Left lung (tissue), 10 donors: ENCODE results near the gene DLX3. TPM values are rescaled to one million over a fixed set of nuclear protein-coding genes. Genes with fewer than 3 reads are reported as not detected.
A peak's percentile ranks its signal among the peaks of the same experiment; 100 is the strongest.

Experiments used
- ATAC-seq: fragments of 200-7000 bp; cut with Tn5 transposase; one replicate; pipeline ENCODE4 v1.9.1; 2020; ENCODE audit warnings: moderate library complexity
- DNase-seq, 4 donors: peaks; one replicate each; pipeline ENCODE4 v3.0.0-alpha.2; 2013 to 2020
- H3K27ac ChIP-seq, 2 donors: fragments of 200-600 bp; sonication (generic) in 1 of 2; one replicate each; pipeline versions ENCODE4 v1.5.0 to v1.8.0; 2020 to 2021
- H3K27me3 ChIP-seq, 2 donors: fragments of 200-600 bp; sonication (generic) in 1 of 2; one replicate each; pipeline versions ENCODE4 v1.5.0 to v1.8.0; 2020 to 2021
- H3K36me3 ChIP-seq, 2 donors: fragments of 200-600 bp; sonication (generic) in 1 of 2; one replicate each; pipeline versions ENCODE4 v1.5.0 to v1.8.0; 2020 to 2021
- H3K4me1 ChIP-seq, 2 donors: fragments of 200-600 bp; one replicate each; pipeline ENCODE4 v1.8.0; 2021
- H3K4me3 ChIP-seq, 2 donors: fragments of 200-600 bp; sonication (generic) in 1 of 2; one replicate each; pipeline versions ENCODE4 v1.5.0 to v1.8.0; 2020 to 2021; ENCODE audit warnings: mild to moderate bottlenecking in 1 of 2
- H3K9me3 ChIP-seq, 2 donors: fragments of 200-600 bp; sonication (generic) in 1 of 2; one replicate each; pipeline versions ENCODE4 v1.5.0 to v1.8.0; 2020 to 2021
- CTCF ChIP-seq, 2 donors: fragments of 200-600 bp; sonication (generic) in 1 of 2; IDR thresholded peaks; one replicate each; pipeline versions ENCODE4 v1.5.0 to v1.8.0; 2021; ENCODE audit warnings: antibody characterized with exemption in 2 of 2
- intact Hi-C, 2 donors: fragments of 100-400 bp; cut with DNase I; formaldehyde crosslinking; loops; one replicate each; pipeline versions ENCODE4 v1.11.2 to v1.14.2; 2022
- polyA plus RNA-seq, 6 donors: library from polyadenylated mRNA; unstranded; fragments of 120-200 nt; gene quantifications; one replicate each; pipeline ENCODE4 v1.2.1, GENCODE V29; 2013; ENCODE audit not compliant: insufficient read length in 6 of 6
- total RNA-seq, 2 donors: library from RNA; stranded (reverse); fragmentation: NEBNext Ultra II Directional; extraction: Animal tissue kit (Norgen Biotek cat#: 25700); gene quantifications; one replicate each; pipeline ENCODE4 v1.2.1, GENCODE V29; 2021
- donor health status: DM: no; HTN: yes; CAD: no.
- donor health status: DM: no; HTN: no; CAD: no.

Gene DLX3
- total and polyA plus RNA-seq, 8 donors, result 0.52 to 2.2 (median 1.3) TPM

DNA sequence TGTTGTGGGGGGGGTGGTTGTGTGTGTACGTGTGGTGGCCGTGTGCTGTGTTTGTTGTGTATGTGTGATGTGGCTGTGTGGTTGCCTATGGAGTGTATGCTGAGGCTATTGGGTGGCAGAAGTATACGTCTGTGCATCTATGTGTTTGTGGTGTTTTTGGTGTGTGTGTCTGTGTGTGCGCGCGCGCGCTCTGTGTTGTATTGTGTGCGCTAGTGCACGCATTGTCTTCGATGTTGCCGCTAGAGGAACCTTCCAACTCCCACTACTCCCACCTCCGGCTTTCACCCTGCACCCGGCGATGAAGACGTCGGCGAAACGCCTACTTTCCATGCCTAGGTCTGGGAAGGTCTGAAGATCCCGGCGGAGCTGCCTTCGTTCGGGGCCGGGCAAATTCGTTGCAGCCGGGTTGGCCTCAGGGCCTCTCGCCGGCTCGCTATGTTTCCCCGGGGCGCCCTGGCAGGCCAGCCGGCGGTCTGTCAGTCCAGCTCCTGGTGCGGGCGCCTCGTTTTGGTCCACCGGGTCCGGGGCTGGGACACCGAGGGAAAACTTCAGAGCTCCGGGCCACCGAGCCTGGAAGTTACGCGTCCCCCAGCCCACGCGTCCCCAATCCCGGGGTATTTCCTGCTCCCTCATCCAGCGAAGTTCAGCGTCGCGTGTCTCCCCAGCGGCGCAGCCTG, 31.3 kb downstream of the DLX3 start:
- ATAC-seq, result no peak
- DNase-seq, result peak in 1 of 4 donors; percentile 34

DNA sequence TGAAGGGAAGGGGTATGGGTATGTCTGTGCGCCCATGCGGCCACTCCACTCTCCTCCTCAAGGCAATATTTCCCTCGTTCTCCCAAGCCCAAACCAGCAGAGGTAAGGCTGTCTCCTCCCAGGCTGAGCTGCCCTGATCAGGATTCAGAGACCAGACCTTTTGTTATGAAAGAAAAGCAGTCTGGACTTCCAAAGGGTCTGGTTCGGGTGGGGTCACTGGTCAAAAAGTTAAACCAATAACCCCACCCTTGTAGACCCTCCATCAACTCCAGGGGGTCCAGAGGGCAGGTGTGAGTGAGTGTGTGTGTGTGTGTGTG, 31.8 kb downstream of the DLX3 start:
- Histone ChIP-seq H3K9me3 (no peaks in the 10 kb centered on the region), H3K36me3 (no peaks in the 10 kb centered on the region), H3K27ac (no peak overlapping the region), H3K27me3 (peaks cover 67 to 89% of the 10 kb centered on the region in 2 donors), H3K4me1 (peaks cover 0 to 26% of the 10 kb centered on the region in 2 donors), H3K4me3 (no peak overlapping the region)
- no peak for ATAC-seq
- no peak for TF ChIP-seq CTCF (IDR thresholded peaks at IDR 0.05)
- no peak for DNase-seq
- intact Hi-C loops, result no loop called here

More for the DNA sequence above, 31.3 kb downstream of the DLX3 start:
- intact Hi-C loops, result no loop called here
- TF ChIP-seq CTCF (IDR thresholded peaks at IDR 0.05), result no peak
- Histone ChIP-seq H3K4me3 (no peak overlapping the region), H3K9me3 (no peaks in the 10 kb centered on the region), H3K36me3 (no peaks in the 10 kb centered on the region), H3K4me1 (peaks cover 1 to 31% of the 10 kb centered on the region in 2 donors), H3K27ac (no peak overlapping the region), H3K27me3 (peaks cover 71 to 94% of the 10 kb centered on the region in 2 donors)

DNA sequence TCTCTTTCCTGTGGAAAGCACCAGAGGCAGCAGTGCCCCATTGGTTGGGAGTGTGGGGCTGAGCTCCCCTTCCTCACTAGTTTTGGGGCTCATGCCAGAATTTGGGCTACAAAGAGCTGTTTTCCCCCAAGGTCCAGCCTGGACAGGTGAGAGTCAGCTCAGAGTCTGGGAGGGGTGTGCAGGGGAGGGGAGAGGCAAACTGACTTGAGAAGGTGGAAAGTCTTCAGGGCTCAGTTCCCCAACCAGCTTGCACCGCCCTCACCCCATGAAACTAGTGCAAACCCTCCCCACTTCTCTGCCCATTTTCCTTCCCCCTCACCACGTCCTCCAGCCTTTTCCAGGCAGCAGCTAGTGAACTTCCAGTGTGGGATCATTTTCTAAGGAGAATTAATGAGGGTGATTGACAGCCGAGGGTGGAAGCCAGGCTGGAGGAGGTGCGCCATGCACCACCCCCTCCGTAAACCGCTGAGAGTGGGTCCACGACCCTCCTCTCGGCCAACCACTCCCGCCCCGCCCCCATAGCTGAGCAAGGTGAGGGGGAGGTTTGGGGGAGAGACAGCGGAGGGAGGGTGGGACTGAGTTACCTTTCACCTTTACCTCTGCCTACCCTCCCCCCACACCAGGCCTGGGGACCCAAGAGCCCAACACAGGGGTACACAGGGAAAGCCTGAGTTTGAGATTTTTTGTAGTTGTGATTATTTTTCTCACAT, 32.3 kb downstream of the DLX3 start:
- TF ChIP-seq CTCF (IDR thresholded peaks at IDR 0.05), result no peak
- no peak overlapping the region for H3K27ac ChIP-seq
- no peak overlapping the region for H3K4me3 ChIP-seq
- H3K9me3 ChIP-seq, result no peaks in the 10 kb centered on the region
- ATAC-seq, result no peak
- H3K4me1 ChIP-seq, result peaks cover 0 to 22% of the 10 kb centered on the region in 2 donors
- peaks cover 62 to 84% of the 10 kb centered on the region in 2 donors for H3K27me3 ChIP-seq
- DNase-seq, result peak in 1 of 4 donors; percentile 20
- no peaks in the 10 kb centered on the region for H3K36me3 ChIP-seq
- intact Hi-C loops, result no loop called here

DNA sequence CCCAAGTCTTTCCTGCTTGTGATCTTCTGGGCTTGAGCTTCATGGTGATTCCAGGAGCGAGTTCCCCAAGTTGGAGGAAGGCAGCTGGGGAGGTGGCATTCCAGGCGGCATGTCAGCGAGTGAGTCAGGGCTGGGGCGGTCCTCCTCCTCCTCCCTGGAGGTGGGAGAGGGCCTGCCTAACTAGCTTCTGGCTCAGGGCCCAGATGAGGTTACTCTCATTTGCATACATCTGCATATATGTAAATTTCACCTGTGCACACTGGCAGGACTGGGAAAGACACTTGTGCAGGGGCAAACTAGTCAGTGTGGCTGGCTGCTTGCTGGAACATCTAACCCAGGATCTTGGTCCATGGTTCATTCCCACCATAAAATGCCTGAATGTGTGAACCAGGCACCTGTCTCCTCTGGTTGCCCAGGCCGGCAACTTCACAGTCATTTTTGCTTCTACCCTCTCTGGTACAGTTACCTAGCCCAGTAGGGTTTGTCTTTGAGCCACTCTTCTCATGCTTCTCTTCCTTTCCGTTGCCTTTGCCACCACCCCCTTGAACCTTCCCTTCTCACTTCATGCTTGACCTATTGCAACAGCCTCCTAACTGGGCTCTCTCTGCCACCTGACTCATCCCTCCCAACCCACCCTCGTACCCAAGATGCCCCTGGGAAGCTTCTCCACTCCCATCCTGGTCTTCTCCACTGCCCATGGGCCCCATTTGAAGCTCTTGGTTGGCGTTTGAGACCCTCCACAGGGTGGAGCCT, 35.7 kb downstream of the DLX3 start:
- Histone ChIP-seq H3K27ac (no peak overlapping the region), H3K36me3 (no peaks in the 10 kb centered on the region), H3K4me1 (peaks cover 0 to 7% of the 10 kb centered on the region in 2 donors), H3K4me3 (no peak overlapping the region), H3K27me3 (peaks cover 29 to 66% of the 10 kb centered on the region in 2 donors), H3K9me3 (no peaks in the 10 kb centered on the region)
- DNase-seq, result no peak
- ATAC-seq, result no peak
- intact Hi-C loops, result no loop called here
- TF ChIP-seq CTCF (IDR thresholded peaks at IDR 0.05), result no peak

GRCh38 chr17:49958723-49959122, 36.3 kb downstream of the DLX3 start:
- Histone ChIP-seq H3K27me3 (peaks cover 23 to 59% of the 10 kb centered on the region in 2 donors), H3K4me1 (peaks cover 0 to under 1% of the 10 kb centered on the region in 2 donors), H3K27ac (no peak overlapping the region), H3K9me3 (no peaks in the 10 kb centered on the region), H3K4me3 (no peak overlapping the region), H3K36me3 (no peaks in the 10 kb centered on the region)
- DNase-seq (no peak), ATAC-seq (no peak)
- intact Hi-C loops, result no loop called here
- TF ChIP-seq CTCF (IDR thresholded peaks at IDR 0.05), result no peak
